ENCODE measurements around the gene TRIO. TPM values are rescaled to one million over a fixed set of nuclear protein-coding genes. Genes with fewer than 3 reads are reported as not detected.

Gene TRIO
- total RNA-seq, 1 experiment from 2014 or later: 211 TPM

DNA sequence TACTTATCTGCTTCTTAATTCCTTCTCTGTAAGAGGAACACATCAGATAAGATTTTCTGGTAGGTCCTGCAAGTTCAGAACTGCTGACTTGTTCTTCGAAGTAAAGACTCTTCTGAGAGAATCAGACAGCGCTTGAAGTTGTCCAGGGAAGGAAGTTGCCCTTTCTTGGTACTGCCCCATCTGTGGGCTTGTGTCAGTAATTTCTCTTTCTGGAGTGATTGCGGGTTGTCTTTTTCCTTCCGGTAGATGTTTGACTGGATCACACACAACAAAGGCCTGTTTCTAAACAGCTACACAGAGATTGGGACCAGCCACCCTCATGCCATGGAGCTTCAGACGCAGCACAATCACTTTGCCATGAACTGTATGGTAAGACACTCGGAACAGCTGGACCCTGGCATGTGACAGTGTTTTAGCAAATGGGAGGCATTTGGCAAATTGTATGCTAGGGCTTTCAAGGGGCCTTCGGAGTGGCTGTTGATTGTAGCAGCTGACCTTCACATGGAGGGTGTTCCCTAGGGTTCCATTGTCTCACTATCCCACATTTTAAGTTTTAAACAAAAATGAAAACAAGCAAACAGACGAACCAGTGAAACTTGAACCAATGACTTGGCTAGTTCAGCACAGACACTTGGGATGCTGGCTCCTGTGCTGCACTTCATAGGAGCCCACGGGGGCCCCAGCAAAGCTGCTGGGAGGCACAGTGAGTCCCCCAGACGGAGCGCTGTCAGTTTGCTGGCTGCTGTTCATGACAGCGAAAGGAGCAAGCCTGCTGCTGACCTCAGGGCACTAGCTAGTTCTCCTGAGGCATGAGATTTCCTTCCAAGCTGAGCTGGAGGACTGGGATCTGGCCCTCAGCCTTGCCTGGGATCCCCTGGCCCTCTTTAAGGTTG is 149.9 kb downstream of the TRIO start:
- ChIA-PET CTCF (no interaction called here), POLR2A (ENCODE audit: unreplicated experiment) (no interaction called here)
- intact Hi-C loops (cut with micrococcal nuclease): no loop called here
- Histone ChIP-seq H3K4me3 (ENCODE audit: low read length) (no peak overlapping the region), H2AFZ (ENCODE audit: low read length) (no peak overlapping the region), H3K9me3 (ENCODE audit: low read length) (no peaks in the 10 kb centered on the region), H3K36me3 (ENCODE audit: low read depth, low read length) (peaks cover 63% of the 10 kb centered on the region), H3K27me3 (ENCODE audit: low read length) (no peaks in the 10 kb centered on the region), H3F3A (ENCODE audit: low read length, unreplicated experiment) (no peaks in the 10 kb centered on the region), H4K20me1 (ENCODE audit: low read length) (no peaks in the 10 kb centered on the region), H3K4me2 (ENCODE audit: low read length) (no peak overlapping the region), H3K9ac (ENCODE audit: low read length) (no peak overlapping the region), H3K4me1 (ENCODE audit: insufficient read depth, low read length) (peaks cover 7% of the 10 kb centered on the region; the same call in 1 of the 2 replicates), H3K27ac (ENCODE audit: low read length) (no peak overlapping the region), H3K79me2 (ENCODE audit: low read length) (peaks cover 60% of the 10 kb centered on the region), H3K9me2 (replicated peaks; ENCODE audit: low read length) (no peaks in the 10 kb centered on the region)
- DNase-seq (no peak), ATAC-seq (no peak)
- no TSS peak for BruUV-seq (replicated peaks)
- TF ChIP-seq EZH2phosphoT487 (IDR thresholded peaks at IDR 0.05; ENCODE audit: borderline replicate concordance, low read length): no peak
- TF ChIP-seq CTCF (conservative IDR thresholded peaks at IDR 0.05; ENCODE audit: low read depth, low read length): no peak

DNA sequence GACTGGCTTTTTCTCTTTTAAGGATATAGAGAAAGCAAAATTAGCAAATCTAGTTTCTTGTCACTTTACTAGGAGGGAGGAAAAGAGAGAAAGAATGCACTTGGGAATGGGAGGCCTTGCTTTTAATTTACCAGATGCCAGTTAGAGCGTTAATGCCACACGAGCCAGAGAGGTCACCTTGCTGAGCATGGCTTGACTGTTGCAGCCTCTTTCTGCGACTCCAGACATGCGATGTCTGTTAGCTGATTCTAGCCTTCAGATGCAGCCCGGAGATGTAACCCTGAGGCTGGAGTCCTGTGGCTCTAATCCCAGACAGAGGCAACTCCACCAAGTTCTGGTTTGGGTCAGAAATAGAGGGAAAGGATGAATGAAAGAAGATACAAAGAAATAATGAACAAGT is 152.5 kb downstream of the TRIO start:
- Histone ChIP-seq H3K4me1 (ENCODE audit: insufficient read depth, low read length) (peaks cover 11% of the 10 kb centered on the region; the same call in 1 of the 2 replicates), H3K4me3 (ENCODE audit: low read length) (no peak overlapping the region), H3K79me2 (ENCODE audit: low read length) (peaks cover 66% of the 10 kb centered on the region), H3K4me2 (ENCODE audit: low read length) (no peak overlapping the region), H3F3A (ENCODE audit: low read length, unreplicated experiment) (no peaks in the 10 kb centered on the region), H3K27me3 (ENCODE audit: low read length) (no peaks in the 10 kb centered on the region), H3K9ac (ENCODE audit: low read length) (no peak overlapping the region), H3K9me2 (replicated peaks; ENCODE audit: low read length) (no peaks in the 10 kb centered on the region), H3K27ac (ENCODE audit: low read length) (no peak overlapping the region), H3K9me3 (ENCODE audit: low read length) (no peaks in the 10 kb centered on the region), H3K36me3 (ENCODE audit: low read depth, low read length) (peaks cover 70% of the 10 kb centered on the region), H2AFZ (ENCODE audit: low read length) (no peak overlapping the region), H4K20me1 (ENCODE audit: low read length) (no peaks in the 10 kb centered on the region)
- CTCF ChIA-PET: no interaction called here
- ATAC-seq (no peak), DNase-seq (no peak)
- no TSS peak for BruUV-seq (replicated peaks)
- no peak for TF ChIP-seq CTCF (conservative IDR thresholded peaks at IDR 0.05; ENCODE audit: low read depth, low read length)
- TF ChIP-seq EZH2 (IDR thresholded peaks at IDR 0.05; ENCODE audit: low read length, unreplicated experiment): no peak
- TF ChIP-seq EZH2phosphoT487 (IDR thresholded peaks at IDR 0.05; ENCODE audit: borderline replicate concordance, low read length): no peak
- intact Hi-C loops (cut with micrococcal nuclease): no loop called here
- POLR2A ChIA-PET (ENCODE audit: unreplicated experiment): no interaction called here
